HG03378 (cell line): ENCODE results near the gene SLC49A4.
A peak's percentile ranks its signal among the peaks of the same experiment; 100 is the strongest.

Source experiments
- ATAC-seq: cut with Tn5 transposase; IDR thresholded peaks from one replicate; pipeline ENCODE4 v1.9.1; 2021; ENCODE audit warnings: mild to moderate bottlenecking, moderate library complexity; ENCODE audit not compliant: unreplicated experiment

Gene SLC49A4

GRCh38 chr3:122843604-122844003 is 48.7 kb downstream of the SLC49A4 start:
- ATAC-seq, result no peak

DNA sequence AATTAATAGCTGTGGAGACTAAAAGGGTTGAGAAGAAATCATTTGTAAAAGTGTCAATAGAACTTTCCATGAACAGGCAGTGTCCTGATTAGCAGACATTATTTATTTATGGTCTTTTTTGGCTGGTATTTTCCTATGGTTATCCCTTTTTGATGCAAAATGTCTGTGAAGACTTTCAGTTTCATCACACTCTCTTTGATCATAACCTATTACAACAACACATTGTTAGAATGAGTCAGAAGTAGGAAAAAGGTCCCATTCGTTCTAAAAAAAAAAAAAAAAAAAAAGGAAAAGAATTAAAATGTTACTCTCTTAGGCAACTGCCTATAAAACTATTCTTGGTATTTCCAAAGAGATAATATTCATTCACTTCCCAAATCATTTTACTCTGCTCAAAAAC is 62.1 kb downstream of the SLC49A4 start:
- ATAC-seq, result no peak

DNA sequence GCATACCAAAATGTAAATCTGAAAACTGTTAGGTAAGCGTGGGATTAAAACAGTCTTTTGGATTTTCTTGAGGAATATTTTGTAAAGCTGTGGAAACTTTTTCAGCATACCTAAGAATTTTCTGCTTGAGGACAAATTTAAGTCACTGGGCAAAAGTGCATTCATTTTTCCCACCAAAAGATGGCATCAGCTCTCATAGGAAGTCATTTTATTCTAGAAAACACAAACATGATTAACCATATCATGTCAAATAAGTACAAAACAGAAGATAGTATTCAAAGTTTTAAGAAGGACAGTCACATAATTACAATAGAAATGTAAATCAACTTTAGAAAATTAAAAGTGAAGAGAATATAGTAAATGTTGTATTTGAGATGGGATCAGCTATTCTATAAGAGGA is 63.5 kb downstream of the SLC49A4 start:
- no peak for ATAC-seq

GRCh38 chr3:122859021-122859805 is 64.3 kb downstream of the SLC49A4 start:
- no peak for ATAC-seq

DNA sequence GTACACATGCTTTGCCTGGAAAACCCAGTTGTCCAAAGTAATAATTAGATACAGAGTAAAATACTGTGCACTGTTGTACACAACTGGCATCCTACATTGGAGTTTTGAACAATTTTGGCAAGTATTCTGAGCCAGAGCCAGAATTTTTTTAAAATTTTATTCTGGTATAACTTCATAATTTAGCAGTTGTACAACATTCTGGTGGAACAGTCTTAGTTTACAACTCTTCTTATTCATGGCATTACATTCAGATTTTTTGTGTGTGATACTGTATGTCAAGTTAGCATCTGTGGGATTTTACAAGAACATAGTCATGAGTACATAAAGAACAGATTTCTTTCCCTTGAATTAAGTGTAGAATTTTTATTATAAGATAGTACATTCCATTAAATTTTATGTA is 67.5 kb downstream of the SLC49A4 start:
- ATAC-seq, result no peak

- ATAC-seq, result no peak
Observed at GRCh38 chr3:122864498-122864897, 69.6 kb downstream of the SLC49A4 start.

DNA sequence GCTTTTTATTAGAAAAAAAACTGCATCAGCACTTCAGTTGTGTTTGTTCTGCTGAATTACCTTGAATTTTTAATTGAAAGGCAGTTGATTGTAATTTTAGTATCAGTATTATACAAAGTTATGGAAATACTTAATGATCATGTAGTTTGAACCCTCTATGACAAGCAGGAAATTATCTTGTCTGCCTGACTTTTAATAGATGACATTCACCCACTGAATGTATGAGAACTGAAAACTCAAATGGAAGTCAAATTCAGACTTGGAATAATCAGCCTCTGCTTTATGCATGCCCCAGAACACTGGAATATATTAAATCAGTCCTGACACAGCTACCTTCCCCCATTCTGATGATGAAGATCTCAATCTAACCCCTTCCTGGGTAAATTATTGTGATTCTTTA is 73.5 kb downstream of the SLC49A4 start:
- no peak for ATAC-seq

DNA sequence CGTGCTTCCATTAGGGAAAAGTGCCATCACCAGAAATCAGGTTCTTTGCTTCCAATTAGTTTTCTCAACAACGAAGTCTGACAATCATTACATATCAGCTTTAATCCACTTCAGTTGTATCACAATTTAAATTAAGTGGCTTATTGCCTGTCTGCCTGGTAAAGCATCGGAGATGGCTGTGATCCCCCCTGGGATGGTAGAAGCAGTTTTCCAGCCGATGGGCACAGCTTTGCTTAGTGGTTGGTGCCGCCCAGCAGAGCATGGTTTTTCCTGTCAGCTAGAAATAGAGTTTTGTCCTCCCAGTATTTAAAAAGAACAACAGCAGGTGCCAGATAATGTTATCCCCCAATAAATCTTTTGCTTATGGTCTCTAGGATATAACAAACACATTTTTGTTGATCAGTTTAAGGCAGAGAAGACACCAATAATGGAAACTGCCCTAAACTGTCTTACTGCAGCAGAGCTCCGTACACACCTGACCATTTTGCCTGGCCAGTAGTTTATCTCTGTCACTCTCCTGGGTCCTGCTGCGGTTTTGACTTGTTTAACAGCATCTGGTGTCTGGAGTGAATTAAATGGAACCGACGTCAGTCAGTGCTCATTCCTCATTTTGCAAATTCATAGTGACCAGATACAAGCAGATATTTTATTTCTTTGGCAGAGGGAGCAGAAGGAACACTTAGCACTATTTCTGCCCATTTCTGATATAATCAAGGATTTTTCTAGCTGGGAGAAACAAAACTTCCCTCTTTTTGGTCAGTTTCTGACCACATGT is 79.1 kb downstream of the SLC49A4 start:
- no peak for ATAC-seq

- ATAC-seq, result no peak
Observed at GRCh38 chr3:122875547-122876127, 80.8 kb downstream of the SLC49A4 start.

GRCh38 chr3:122880173-122880572 is 85.3 kb downstream of the SLC49A4 start:
- no peak for ATAC-seq

DNA sequence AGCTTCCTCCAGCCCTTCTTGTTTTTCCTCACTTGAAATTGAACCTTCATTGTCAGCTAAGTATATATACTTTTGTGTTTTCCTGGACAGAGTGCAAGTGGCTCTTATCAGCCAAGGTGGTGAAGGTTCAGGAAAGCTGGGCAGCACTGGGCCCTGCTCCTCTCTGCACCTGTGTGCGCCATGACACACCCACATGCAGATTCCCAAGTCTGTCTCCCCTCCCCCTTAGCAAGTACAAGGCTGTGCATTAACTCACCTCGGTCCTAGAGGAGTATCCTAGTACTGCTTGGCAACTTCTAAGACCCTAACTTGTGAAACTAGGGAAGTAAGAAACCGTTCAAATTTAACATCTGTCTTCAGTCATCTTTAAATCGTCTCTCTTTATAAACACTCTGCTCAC is 85.8 kb downstream of the SLC49A4 start:
- ATAC-seq, result no peak

- no peak for ATAC-seq
Observed at GRCh38 chr3:122882361-122882947, 87.6 kb downstream of the SLC49A4 start.

DNA sequence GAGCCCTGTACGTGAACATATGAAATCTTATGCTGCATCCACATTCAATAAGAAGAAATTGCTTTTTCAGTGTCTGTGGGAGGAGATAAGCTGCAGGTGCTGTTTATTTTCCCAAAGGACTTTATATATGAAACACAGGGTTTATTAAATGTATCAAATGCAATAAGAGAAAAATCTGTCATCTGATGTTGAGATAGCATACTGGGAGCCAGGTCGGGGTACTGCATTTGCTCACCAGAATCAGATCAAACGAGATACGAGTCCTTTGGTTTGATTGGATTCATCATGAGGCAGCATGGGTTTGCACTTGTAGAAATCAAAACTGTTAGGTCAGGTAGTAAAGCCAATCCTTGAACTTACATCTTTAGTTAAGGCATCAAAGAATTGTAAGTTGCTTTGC is 91.4 kb downstream of the SLC49A4 start:
- no peak for ATAC-seq

DNA sequence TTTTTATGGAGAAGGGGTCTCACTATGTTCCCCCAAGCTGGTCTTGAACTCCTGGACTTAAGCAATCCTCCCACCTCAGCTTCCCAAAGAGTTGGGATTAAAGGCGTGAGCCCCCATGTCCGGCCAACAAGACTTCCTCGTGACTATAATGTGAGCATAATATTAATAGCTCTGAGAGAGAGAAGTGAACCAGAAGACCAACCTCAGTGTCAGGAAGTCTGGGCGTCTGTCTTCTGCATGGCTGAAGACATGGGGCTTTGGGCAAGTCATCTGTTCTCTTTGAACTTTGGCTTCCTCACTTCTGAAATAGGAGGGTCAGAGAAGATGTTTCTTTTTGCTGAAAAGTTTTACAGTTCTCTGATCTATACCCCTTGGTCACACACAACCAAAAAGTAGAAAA is 92.1 kb downstream of the SLC49A4 start:
- no peak for ATAC-seq

- ATAC-seq, result peak; percentile 59
Observed at GRCh38 chr3:122890077-122890719, 95.3 kb downstream of the SLC49A4 start.

DNA sequence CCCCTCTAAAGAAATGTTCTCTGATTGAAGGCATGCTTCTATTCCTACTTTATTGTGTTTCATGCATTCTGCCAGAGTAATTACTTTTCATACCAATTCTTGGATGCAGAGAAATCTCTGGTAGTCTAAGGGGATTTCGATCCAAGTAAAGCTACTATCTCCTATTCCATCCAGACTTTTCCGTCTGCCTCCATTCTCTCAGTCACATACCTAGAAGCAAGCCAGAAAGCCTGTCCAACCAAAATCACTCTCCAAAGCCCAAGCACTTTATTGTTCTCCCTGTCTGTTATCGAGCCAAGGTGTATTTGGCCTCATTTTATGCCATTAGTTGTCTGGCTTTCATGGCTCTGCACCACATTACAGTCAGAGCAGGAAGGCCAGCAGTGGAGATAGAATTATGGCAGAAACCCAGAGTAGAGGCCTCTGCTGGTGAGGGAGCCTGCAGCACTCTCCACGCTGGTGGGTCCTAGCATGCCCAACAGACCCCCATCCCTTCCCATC is 95.9 kb downstream of the SLC49A4 start:
- no peak for ATAC-seq

GRCh38 chr3:122892118-122892960 is 97.5 kb downstream of the SLC49A4 start:
- ATAC-seq, result no peak

DNA sequence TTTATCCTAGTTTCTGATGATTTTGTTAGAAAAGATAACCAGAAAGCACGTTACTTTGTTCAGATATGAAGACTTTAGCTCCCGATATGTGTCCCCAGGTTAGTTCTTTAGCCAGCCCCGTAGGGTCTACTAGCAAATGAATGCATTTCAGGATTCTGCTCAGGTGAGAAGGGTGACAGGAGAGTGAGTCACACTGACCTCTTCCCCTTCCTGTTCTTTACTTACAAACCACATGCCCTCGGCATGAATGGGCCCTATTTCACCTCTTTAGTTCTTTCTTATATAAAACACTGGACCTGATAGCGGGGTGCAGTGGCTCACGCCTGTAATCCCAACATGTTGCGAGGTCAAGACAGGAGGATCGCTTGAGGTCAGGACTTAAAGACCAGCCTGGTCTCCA is 98.4 kb downstream of the SLC49A4 start:
- ATAC-seq, result no peak

DNA sequence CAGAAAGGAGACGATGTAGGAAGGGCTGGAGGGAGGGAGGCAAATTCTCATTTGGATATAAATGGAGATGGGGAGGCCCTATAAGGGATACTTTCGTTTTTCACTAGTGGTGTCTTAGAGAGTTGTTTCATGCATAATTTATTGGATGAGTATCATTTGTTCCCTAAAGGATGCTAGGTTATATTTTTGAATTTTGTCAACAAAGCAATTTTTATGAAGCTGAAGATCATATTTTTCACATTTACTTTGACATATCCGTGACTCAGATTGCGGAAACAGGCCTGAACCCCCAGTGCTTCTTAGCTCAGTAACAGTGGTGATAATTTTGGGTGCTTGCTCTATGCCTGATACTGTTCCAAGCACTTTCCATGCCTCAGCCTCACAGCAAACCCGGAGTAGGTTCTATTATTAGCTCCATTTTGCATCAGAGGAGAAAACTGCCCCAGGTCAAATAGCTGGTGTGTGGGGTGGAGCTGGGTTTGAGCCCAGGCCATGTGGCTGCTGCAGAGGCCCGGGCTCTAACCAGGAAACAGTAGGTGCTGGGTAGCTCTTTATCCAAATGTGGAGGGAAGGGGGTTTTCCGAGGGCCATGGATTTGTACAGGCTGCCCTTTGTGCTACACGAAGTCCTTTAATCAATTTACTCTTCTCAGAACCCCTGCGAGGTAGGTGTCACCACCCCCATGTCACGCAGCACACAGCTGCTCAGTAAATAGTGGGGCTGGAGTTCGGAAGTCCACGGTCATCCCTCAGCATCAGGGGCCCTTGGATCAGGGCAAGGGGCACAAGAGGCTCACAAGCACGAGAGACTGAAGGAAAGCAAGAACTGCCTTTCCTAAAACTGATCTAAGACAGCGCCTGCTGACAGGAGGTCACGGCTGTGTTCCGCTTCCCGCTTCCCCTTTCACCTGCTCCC is 99.1 kb downstream of the SLC49A4 start:
- no peak for ATAC-seq
